ENCODE data around the gene WFIKKN2.

GRCh38 chr17:50836826-50837225 lies 1.4 kb downstream of the WFIKKN2 start:
- TF ChIP-seq CTCF (conservative IDR thresholded peaks at IDR 0.05 in 1 of 2, IDR thresholded peaks at IDR 0.05 in 1 of 2; ENCODE audit: low read depth in 1 of 2, low read length in 2 of 2) (no peak), EZH2 (IDR thresholded peaks at IDR 0.05; ENCODE audit: low read length, missing control alignments) (no peak)
